Ammon's horn (tissue), 1 donor: Measurements from ENCODE around the gene IFIT3.
"Not testable (repeated sequence)": the region's sequence is repeated elsewhere in the genome, so short reads cannot be mapped to it uniquely, and the experiment has no call there.

Experiments used
- DNase-seq: peaks from one replicate; pipeline ENCODE4 v3.0.0-alpha.2; 2016; ENCODE audit warnings: low spot score

Gene IFIT3

GRCh38 chr10:89336241-89336640 lies 8.4 kb downstream of the IFIT3 start:
- no peak for DNase-seq

DNA sequence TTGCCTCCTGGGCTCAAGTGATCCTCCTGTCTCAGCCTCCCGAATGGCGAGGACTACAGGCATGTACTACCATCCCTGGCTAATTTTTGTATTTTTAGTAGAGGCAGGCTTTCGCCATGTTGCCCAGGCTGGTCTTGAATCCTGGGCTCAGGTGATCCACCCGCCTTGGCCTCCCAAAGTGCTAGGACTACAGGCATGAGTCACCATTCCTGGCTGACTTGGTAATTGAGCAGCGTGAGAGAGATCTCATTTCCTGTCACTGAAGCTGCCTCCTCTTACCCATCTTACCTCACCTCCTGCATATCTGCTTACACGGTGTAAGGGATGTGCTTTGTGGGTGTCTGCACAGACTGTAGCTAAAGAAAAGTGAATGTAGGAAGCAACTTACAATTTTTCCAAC lies 9.7 kb downstream of the IFIT3 start:
- DNase-seq, result no peak

DNA sequence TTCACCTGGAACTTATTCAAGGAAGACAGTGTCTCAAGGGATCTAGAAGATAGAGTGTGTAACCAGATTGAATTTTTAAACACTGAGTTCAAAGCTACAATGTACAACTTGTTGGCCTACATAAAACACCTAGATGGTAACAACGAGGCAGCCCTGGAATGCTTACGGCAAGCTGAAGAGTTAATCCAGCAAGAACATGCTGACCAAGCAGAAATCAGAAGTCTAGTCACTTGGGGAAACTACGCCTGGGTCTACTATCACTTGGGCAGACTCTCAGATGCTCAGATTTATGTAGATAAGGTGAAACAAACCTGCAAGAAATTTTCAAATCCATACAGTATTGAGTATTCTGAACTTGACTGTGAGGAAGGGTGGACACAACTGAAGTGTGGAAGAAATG lies 10.9 kb downstream of the IFIT3 start:
- DNase-seq, result no peak

DNA sequence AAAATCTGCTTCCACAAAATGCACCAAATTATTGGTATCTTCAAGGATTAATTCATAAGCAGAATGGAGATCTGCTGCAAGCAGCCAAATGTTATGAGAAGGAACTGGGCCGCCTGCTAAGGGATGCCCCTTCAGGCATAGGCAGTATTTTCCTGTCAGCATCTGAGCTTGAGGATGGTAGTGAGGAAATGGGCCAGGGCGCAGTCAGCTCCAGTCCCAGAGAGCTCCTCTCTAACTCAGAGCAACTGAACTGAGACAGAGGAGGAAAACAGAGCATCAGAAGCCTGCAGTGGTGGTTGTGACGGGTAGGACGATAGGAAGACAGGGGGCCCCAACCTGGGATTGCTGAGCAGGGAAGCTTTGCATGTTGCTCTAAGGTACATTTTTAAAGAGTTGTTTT lies 12.1 kb downstream of the IFIT3 start:
- DNase-seq, result no peak

DNA sequence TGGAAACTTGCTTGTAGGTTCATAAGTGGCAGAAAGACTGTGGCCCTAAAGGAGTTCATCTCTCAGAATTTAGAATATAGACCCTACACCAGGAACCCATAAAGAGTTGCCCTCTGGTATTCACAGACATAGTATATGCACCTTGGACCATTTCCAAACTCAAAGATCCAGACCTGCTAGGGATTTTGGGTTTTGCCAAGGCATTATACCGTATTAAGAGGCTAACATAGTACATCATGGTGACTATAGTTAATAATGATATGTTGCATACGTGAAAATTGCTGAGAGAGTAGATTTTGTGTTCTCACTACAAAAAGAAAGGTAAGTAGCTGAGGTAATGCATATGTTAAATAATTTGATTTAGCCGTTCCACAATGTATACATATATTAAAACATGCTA lies 13.9 kb downstream of the IFIT3 start:
- DNase-seq, result no peak

DNA sequence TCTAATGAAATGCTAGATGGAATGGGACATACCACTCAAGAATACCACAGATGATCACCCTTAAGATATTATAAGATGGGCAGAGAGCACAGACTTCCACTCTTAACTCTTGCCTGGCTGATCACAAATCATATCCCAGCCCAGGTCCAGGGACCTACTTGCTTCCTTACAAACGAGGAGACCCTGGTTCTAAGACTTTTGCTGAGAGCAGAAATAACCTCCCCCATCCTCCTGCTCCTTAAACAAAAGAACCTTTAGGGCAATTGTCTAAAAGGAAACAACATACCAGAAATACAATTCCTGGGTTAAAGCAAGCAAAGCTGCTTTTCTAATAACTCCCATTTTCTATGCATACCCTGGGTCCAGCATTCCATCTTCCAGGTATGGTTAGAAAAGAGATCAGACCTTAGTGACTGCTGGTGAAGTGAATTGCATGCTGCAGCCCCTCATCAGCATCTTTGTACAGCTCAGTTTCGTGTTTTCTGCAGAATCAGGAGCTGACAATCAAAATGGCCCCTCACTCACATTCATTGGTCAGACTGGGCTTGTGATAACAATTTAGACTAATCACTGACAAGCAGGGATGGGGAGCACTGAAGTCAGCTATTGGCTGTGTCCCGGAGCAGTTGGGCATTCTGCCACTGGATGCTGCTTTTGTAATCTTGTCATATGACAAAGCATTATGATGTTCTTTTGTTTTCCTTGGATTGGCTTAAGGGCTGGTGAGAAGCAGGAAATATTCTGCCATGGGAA lies 14.6 kb downstream of the IFIT3 start:
- DNase-seq, result peak; percentile 96

DNA sequence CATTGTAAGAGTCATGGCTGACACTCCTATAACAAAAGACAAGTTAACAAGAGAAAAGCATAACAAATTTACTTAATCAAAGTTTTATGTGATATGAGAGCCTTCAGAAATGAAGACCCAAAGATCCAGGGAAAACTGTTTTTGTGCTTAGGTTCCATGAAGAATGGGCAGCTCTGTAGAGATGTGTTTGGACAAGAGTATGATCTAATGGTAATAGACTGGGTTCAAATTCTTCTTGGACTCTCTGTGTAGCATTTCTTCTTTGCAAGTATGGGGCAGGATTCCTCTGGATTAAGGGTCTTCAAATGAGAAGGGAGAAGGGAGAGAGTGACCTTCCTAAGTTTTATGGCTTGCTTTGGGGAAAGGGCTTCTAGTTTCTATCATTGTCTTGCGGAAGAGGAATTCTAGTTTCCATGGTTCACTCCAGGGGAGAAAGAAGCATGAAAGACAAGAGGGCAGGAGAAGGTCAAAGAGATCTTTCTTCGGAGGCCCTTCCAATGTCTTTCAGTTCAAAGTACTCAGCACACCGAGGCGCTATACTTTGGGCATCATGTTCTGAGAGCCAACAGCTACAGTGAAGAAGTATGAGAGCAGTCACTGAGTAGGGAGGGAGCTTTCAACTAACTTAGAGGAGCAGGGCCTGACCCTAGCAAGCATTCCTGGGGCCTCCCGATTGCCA lies 15.4 kb downstream of the IFIT3 start:
- DNase-seq, result no peak

GRCh38 chr10:89344156-89344555 lies 16.4 kb downstream of the IFIT3 start:
- no peak for DNase-seq

DNA sequence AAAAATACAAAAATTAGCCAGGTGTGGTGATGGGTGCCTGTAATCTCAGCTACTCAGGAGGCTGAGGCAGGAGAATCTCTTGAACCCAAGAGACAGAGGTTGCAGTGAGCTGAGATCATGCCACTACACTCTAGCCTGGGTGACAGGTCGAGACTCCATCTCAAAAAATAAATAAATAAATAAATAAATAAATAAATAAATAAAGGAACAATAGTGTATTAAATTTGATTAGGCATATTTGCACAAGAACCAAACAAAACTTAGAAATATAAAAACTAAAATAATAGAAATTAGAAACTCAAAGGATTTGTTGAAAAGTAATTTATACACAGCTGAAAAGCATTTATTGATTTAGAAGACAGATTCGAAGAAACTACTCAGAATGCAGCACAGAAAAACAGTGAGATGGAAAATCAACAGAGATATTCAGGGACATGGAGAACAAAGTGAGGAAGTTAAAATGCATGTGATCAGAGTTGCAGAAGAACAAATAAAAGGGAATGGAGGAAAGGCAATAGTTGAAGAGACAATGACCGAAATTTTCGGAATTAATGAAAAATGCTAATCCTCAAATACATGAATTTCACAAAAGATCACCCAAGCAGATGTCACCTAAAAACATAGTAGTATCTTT lies 17.7 kb downstream of the IFIT3 start:
- no peak for DNase-seq

DNA sequence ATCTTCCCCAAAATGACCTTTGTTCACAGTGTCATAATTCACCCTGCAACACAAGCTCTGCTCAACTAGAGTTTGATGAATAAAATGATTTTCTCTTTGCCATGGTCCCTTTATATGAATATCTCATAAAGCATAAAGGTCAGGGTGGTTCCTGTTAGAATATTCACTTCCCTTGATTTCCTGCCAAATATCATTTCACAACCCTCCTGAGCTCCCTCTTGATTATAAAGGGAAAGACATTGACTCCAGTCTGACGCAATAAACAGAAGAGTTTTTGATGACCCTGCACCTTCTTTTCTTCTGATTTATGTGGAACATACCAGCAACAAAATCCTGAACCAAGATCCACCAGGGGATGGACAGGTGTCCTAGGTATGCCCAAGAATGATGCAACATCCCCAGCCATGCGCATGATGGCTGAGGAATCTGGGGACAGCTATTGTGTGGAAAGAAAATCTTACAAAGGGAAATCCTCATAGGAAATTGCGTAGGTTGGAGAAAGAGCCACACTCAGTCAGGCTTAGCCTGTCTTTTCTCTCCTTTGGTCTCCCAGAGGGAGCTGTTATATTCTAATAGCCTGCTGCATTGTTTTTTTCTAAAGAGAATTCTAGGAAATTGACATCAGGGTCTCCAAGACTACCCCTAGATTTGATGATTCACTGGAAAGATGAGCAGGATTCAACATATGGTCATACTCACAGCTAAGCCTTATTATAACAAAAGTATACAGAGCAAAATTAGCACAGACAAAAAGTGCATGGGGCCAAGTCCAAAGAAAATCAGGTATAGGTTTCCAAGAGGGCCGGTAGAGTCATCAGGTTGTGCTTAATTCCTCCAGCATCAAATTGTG lies 18.8 kb downstream of the IFIT3 start:
- DNase-seq, result no peak

DNA sequence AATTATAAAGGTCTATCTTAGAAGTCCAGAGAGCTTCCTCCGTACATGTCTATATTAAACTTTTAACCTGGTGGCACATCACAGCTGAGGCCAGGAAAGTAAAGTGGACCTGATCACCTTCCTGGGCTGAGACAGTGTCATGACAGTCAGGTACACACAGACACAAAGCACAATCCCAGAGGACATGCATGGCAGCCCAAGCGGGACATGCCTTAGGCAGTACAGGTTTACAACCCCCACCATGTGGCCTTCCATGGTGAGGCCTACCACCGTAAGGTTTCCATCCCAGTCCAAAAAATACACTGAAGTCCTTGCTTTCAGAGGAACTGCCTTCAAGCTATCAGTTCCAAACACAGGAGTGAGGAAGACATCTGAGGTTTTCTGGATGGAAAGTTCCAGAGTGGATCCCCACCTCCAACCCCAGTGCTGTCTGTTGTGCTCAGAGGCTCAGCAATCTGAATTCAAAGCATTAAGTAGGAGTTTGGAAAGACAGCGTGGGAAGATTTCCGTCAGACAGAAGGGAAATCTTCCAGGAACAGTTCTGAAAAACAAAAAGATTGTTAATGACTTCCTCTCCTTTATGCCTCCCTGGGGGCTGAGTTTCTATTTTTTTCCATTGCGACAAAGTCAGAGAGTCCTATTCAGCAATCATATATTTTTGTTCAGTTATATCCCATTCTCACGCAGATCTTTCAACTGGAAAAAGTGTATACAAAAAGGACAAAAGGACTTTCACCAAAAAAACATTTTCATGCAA lies 20.1 kb downstream of the IFIT3 start:
- DNase-seq, result no peak

GRCh38 chr10:89348481-89348880 lies 20.7 kb downstream of the IFIT3 start:
- no peak for DNase-seq

DNA sequence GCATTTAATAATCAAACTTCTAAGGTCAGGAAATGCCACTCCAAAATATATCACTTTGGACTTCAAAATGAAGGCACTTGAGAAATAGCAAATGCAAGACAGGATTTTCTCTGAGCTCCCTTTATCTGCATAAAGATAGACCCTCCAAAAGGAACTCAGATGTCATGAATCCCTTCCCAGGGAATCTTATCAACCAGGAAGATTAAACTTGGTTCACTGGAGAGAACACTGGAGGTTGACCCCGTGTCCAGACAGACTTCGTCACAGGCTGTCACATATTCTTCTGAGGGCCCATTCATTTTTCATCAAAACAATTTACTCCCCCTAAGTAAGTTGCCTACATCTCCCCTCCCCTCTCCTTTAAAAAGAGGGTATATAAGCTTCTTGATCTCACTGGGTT lies 21.2 kb downstream of the IFIT3 start:
- no peak for DNase-seq

- DNase-seq, result not testable (repeated sequence)
These were observed 23.0 kb downstream of the IFIT3 start for GRCh38 chr10:89350631-89351315.

GRCh38 chr10:89351412-89351779 lies 23.6 kb downstream of the IFIT3 start:
- DNase-seq, result no peak

- DNase-seq, result no peak
These were observed 24.2 kb downstream of the IFIT3 start for GRCh38 chr10:89351780-89352597.

DNA sequence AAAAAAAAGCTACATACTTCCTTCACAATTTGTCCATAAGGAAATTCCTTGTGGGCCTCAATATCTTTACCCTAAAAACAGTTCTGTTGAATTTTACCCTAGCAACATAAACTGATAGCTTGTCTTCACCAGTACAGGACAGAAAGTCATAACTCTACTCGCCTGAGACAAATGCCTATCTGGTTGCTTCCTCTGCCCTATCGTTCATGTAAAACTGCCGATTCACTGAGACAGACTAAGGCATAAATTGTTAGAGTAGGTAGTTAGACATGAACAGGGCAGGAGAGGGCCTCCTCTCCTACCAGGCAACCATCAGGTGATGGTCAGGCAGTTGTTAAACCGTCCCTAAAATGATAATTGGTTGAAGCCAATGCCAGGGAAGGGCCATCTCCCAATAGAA lies 25.0 kb downstream of the IFIT3 start:
- no peak for DNase-seq

- DNase-seq, result no peak
These were observed 27.7 kb downstream of the IFIT3 start for GRCh38 chr10:89355394-89355931.

- DNase-seq, result no peak
These were observed 29.3 kb downstream of the IFIT3 start for GRCh38 chr10:89357096-89357495.

DNA sequence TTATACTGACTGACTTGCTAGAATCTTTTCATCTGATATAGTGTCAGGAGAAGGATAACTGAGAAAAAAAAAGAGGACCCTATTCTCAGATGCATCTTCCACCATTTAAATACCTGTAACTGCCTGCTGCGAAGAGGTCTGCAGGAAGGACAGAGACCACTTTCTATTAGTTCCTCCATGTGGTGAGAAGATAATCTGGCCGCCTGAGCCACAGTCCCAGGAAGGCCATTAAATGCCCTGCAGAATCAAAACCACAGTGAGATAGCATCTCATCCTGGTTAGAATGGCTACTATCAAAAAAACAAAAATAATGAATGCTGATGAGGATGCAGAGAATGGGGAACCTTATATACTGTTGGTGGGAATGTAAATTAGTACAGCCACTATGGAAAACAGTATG lies 30.2 kb downstream of the IFIT3 start:
- no peak for DNase-seq
